Lower leg skin (tissue), 4 donors: ENCODE measurements around the gene SRSF7. TPM values are rescaled to one million over a fixed set of nuclear protein-coding genes. Genes with fewer than 3 reads are reported as not detected.
"Not testable (repeated sequence)": the region's sequence is repeated elsewhere in the genome, so short reads cannot be mapped to it uniquely, and the experiment has no call there.

Experiments used
- DNase-seq, 2 donors: peaks; one replicate each; pipeline ENCODE4 v3.0.0-alpha.2; 2019; ENCODE audit warnings: low spot score in 2 of 2
- H3K4me3 ChIP-seq: fragments of 200-600 bp; sonication (generic); 2 replicates; pipeline ENCODE4 v1.5.1; 2017; ENCODE audit warnings: mild to moderate bottlenecking, low read depth; ENCODE audit not compliant: poor library complexity, severe bottlenecking
- CTCF ChIP-seq, 3 donors: fragments of 450-650 bp; IDR thresholded peaks; one replicate each; pipeline ENCODE4 v1.5.1; 2016; ENCODE audit warnings: antibody characterized with exemption in 3 of 3, mild to moderate bottlenecking in 3 of 3, moderate library complexity in 2 of 3
- POLR2A ChIP-seq, 2 donors: fragments of 450-650 bp; IDR thresholded peaks; one replicate each; pipeline ENCODE4 v1.6.1; 2016 to 2017; ENCODE audit warnings: antibody characterized with exemption in 2 of 2, mild to moderate bottlenecking in 1 of 2, moderate library complexity in 1 of 2
- WGBS, 2 donors: methylation state at CpG; one replicate each; pipeline ENCODE4 v1.1.5; 2018; 5-methylcytosine and 5-hydroxymethylcytosine counted together
- intact Hi-C: fragments of 100-400 bp; cut with DNase I; formaldehyde crosslinking; loops from one replicate; pipeline ENCODE4 v1.15.0; 2023; ENCODE audit warnings: low total_unique reads
- total RNA-seq, 4 donors: library from RNA; depleted of rRNA; stranded (reverse); fragments of >200 nt; gene quantifications; one replicate each; pipeline ENCODE4 v1.1.0, GENCODE V29; 2016

Gene SRSF7
- total RNA-seq, 4 donors from 2014 or later: 69.7 to 77.1 (median 72.8) TPM

GRCh38 chr2:38708900-38709566 lies 42.1 kb downstream of the SRSF7 start:
- TF ChIP-seq POLR2A (IDR thresholded peaks at IDR 0.05) (no peak), CTCF (IDR thresholded peaks at IDR 0.05) (no peak)
- H3K4me3 ChIP-seq: no peak overlapping the region
- intact Hi-C loops: no loop called here
- 82% methylated on average over 12 of the region's 12 CpGs for WGBS, 2 donors
- no peak for DNase-seq

- intact Hi-C loops, DNase-seq, H3K4me3 ChIP-seq: not testable (repeated sequence)
- 91 to 92% methylated on average over 9 of the region's 9 CpGs for WGBS, 2 donors
Observed at GRCh38 chr2:38708491-38708890, 42.7 kb downstream of the SRSF7 start.

- intact Hi-C loops: no loop called here
- H3K4me3 ChIP-seq: no peak overlapping the region
- no peak for DNase-seq
- WGBS, 2 donors: 88 to 89% methylated on average over 6 of the region's 6 CpGs
- TF ChIP-seq POLR2A (IDR thresholded peaks at IDR 0.05): no peak
- no peak for TF ChIP-seq CTCF (IDR thresholded peaks at IDR 0.05)
Observed at GRCh38 chr2:38706846-38707345, 44.3 kb downstream of the SRSF7 start.

GRCh38 chr2:38704664-38705063 lies 46.5 kb downstream of the SRSF7 start:
- 86 to 92% methylated on average over 2 of the region's 2 CpGs for WGBS, 2 donors
- intact Hi-C loops: no loop called here
- no peak overlapping the region for H3K4me3 ChIP-seq
- TF ChIP-seq CTCF (IDR thresholded peaks at IDR 0.05): no peak
- TF ChIP-seq POLR2A (IDR thresholded peaks at IDR 0.05): no peak
- DNase-seq: no peak

- WGBS, 2 donors: 94 to 95% methylated on average over 5 of the region's 5 CpGs
- H3K4me3 ChIP-seq, intact Hi-C loops, DNase-seq: not testable (repeated sequence)
Observed at GRCh38 chr2:38703336-38703735, 47.8 kb downstream of the SRSF7 start.

- intact Hi-C loops: no loop called here
- WGBS, 2 donors: 63 to 75% methylated on average over 1 of the region's 1 CpG
- no peak for DNase-seq
Observed at GRCh38 chr2:38702413-38702812, 48.7 kb downstream of the SRSF7 start.

More at GRCh38 chr2:38702413-38702812, 48.7 kb downstream of the SRSF7 start:
- no peak for TF ChIP-seq POLR2A (IDR thresholded peaks at IDR 0.05)
- no peak for TF ChIP-seq CTCF (IDR thresholded peaks at IDR 0.05)
- no peak overlapping the region for H3K4me3 ChIP-seq
